ENCODE results near the gene ATP11C. TPM values are rescaled to one million over a fixed set of nuclear protein-coding genes. Genes with fewer than 3 reads are reported as not detected.

The ATP11C gene
- total and polyA plus RNA-seq, 9 of the 15 experiments (the other 6 are each of a cell fraction or from before 2014, with no cell fraction given), result 18.2 to 42.2 (median 29.4) TPM

DNA sequence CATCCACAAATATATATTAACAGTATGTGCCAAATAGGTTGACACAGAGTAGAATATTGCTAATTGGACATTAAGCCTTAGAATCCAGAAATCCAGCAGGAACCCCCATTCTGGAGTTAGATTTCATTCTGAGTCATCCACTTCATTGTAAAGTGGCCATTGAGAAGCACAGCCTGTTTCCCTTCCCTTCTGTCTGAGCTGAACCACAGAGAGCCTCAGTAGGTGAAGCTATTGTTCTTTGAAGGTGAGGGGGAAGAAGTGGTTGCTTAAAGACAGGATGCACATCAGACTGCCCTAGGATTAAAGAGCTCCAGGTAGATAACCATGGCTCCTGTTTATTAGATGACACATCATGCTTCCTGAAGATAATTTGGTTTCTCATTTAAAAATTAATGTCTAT lies 194.3 kb downstream of the ATP11C start:
- Histone ChIP-seq H3K27me3 (ENCODE audit: control insufficient read depth in 2 of 2, insufficient read depth in 2 of 2, low read length in 2 of 2) (no peaks in the 10 kb centered on the region), H3K9ac (ENCODE audit: insufficient read depth in 1 of 2, low read depth in 2 of 2, low read length in 2 of 2) (no peak overlapping the region), H2AFZ (ENCODE audit: low read depth, low read length) (no peak overlapping the region), H3K4me3 (no peak overlapping the region), H3K79me2 (ENCODE audit: control insufficient read depth, insufficient read depth, low read length) (no peaks in the 10 kb centered on the region), H4K20me1 (replicated peaks; ENCODE audit: control insufficient read depth, insufficient read depth, low read length) (no peaks in the 10 kb centered on the region), H3K4me2 (ENCODE audit: insufficient read depth, low read length) (no peak overlapping the region), H3K9me3 (replicated peaks; ENCODE audit: control insufficient read depth, insufficient read depth, low read depth, low read length) (no peaks in the 10 kb centered on the region), H3K9me1 (ENCODE audit: control insufficient read depth, insufficient read depth, low read length) (no peaks in the 10 kb centered on the region), H3K4me1 (replicated peaks in 1 of 2; ENCODE audit: control insufficient read depth in 2 of 2, insufficient read depth in 2 of 2, low read length in 2 of 2) (no peaks in the 10 kb centered on the region), H3K27ac (ENCODE audit: extremely low read depth, low read depth, low read length) (no peak overlapping the region), H3K36me3 (ENCODE audit: control insufficient read depth, insufficient read depth, low read length) (peaks cover 12% of the 10 kb centered on the region)
- intact Hi-C loops (cut with micrococcal nuclease) (no loop called here), in situ Hi-C loops (cut with MboI) (no loop called here)
- CTCF ChIA-PET (ENCODE audit: low intra/inter-chr PET ratio), result no interaction called here
- ATAC-seq (no peak), DNase-seq (ENCODE audit: extremely low read depth in 1 of 4, low spot score in 3 of 4) (no peak), FAIRE-seq (no peak)
- POLR2A ChIA-PET, result interaction anchor here (0.8 kb wide), 1 partner anchor 9 kb away, joined by 3 read pairs; no protein-coding TSS in a partner anchor
- no TSS peak for BruUV-seq (replicated peaks)
- TF ChIP-seq, protein P1, sequence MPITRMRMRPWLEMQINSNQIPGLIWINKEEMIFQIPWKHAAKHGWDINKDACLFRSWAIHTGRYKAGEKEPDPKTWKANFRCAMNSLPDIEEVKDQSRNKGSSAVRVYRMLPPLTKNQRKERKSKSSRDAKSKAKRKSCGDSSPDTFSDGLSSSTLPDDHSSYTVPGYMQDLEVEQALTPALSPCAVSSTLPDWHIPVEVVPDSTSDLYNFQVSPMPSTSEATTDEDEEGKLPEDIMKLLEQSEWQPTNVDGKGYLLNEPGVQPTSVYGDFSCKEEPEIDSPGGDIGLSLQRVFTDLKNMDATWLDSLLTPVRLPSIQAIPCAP (CRISPR knock-in tag; IDR thresholded peaks at IDR 0.05; ENCODE audit: borderline replicate concordance), result no peak
- TF ChIP-seq MYBL2 (IDR thresholded peaks at IDR 0.05; ENCODE audit: low read depth), result no peak
- TF ChIP-seq MYBL2 (CRISPR knock-in tag; IDR thresholded peaks at IDR 0.05; ENCODE audit: borderline replicate concordance), result no peak
- TF ChIP-seq XRCC3 (IDR thresholded peaks at IDR 0.05), result no peak
- TF ChIP-seq, protein P2, sequence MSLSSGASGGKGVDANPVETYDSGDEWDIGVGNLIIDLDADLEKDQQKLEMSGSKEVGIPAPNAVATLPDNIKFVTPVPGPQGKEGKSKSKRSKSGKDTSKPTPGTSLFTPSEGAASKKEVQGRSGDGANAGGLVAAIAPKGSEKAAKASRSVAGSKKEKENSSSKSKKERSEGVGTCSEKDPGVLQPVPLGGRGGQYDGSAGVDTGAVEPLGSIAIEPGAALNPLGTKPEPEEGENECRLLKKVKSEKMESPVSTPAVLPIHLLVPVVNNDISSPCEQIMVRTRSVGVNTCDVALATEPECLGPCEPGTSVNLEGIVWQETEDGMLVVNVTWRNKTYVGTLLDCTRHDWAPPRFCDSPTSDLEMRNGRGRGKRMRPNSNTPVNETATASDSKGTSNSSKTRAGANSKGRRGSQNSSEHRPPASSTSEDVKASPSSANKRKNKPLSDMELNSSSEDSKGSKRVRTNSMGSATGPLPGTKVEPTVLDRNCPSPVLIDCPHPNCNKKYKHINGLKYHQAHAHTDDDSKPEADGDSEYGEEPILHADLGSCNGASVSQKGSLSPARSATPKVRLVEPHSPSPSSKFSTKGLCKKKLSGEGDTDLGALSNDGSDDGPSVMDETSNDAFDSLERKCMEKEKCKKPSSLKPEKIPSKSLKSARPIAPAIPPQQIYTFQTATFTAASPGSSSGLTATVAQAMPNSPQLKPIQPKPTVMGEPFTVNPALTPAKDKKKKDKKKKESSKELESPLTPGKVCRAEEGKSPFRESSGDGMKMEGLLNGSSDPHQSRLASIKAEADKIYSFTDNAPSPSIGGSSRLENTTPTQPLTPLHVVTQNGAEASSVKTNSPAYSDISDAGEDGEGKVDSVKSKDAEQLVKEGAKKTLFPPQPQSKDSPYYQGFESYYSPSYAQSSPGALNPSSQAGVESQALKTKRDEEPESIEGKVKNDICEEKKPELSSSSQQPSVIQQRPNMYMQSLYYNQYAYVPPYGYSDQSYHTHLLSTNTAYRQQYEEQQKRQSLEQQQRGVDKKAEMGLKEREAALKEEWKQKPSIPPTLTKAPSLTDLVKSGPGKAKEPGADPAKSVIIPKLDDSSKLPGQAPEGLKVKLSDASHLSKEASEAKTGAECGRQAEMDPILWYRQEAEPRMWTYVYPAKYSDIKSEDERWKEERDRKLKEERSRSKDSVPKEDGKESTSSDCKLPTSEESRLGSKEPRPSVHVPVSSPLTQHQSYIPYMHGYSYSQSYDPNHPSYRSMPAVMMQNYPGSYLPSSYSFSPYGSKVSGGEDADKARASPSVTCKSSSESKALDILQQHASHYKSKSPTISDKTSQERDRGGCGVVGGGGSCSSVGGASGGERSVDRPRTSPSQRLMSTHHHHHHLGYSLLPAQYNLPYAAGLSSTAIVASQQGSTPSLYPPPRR (CRISPR knock-in tag; IDR thresholded peaks at IDR 0.05; ENCODE audit: borderline replicate concordance), result no peak
- TF ChIP-seq, protein P3, sequence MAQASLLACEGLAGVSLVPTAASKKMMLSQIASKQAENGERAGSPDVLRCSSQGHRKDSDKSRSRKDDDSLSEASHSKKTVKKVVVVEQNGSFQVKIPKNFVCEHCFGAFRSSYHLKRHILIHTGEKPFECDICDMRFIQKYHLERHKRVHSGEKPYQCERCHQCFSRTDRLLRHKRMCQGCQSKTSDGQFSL (CRISPR knock-in tag; IDR thresholded peaks at IDR 0.05), result no peak
- TF ChIP-seq, protein P3 (tag; IDR thresholded peaks at IDR 0.05), result no peak
- no peak for TF ChIP-seq CBX3 (IDR thresholded peaks at IDR 0.05; ENCODE audit: borderline replicate concordance in 1 of 2, low read length in 2 of 2)
- TF ChIP-seq, protein P4, sequence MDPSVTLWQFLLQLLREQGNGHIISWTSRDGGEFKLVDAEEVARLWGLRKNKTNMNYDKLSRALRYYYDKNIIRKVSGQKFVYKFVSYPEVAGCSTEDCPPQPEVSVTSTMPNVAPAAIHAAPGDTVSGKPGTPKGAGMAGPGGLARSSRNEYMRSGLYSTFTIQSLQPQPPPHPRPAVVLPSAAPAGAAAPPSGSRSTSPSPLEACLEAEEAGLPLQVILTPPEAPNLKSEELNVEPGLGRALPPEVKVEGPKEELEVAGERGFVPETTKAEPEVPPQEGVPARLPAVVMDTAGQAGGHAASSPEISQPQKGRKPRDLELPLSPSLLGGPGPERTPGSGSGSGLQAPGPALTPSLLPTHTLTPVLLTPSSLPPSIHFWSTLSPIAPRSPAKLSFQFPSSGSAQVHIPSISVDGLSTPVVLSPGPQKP (CRISPR knock-in tag; IDR thresholded peaks at IDR 0.05), result no peak
- no peak for TF ChIP-seq NELFE (IDR thresholded peaks at IDR 0.05; ENCODE audit: insufficient read depth, insufficient read length)
- no peak for TF ChIP-seq E2F3 (CRISPR knock-in tag; IDR thresholded peaks at IDR 0.05)
- TF ChIP-seq, protein P5, sequence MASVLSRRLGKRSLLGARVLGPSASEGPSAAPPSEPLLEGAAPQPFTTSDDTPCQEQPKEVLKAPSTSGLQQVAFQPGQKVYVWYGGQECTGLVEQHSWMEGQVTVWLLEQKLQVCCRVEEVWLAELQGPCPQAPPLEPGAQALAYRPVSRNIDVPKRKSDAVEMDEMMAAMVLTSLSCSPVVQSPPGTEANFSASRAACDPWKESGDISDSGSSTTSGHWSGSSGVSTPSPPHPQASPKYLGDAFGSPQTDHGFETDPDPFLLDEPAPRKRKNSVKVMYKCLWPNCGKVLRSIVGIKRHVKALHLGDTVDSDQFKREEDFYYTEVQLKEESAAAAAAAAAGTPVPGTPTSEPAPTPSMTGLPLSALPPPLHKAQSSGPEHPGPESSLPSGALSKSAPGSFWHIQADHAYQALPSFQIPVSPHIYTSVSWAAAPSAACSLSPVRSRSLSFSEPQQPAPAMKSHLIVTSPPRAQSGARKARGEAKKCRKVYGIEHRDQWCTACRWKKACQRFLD (CRISPR knock-in tag; IDR thresholded peaks at IDR 0.05), result no peak
- no peak for TF ChIP-seq MAFG (tag; conservative IDR thresholded peaks at IDR 0.05)
- TF ChIP-seq ARNT (IDR thresholded peaks at IDR 0.05), result no peak

Measured in K562 (cell line).